ENCODE measurements around the gene PTPRM. TPM values are rescaled to one million over a fixed set of nuclear protein-coding genes. Genes with fewer than 3 reads are reported as not detected.

PTPRM gene
- total RNA-seq, 1 experiment from 2014 or later = 6.2 TPM

DNA sequence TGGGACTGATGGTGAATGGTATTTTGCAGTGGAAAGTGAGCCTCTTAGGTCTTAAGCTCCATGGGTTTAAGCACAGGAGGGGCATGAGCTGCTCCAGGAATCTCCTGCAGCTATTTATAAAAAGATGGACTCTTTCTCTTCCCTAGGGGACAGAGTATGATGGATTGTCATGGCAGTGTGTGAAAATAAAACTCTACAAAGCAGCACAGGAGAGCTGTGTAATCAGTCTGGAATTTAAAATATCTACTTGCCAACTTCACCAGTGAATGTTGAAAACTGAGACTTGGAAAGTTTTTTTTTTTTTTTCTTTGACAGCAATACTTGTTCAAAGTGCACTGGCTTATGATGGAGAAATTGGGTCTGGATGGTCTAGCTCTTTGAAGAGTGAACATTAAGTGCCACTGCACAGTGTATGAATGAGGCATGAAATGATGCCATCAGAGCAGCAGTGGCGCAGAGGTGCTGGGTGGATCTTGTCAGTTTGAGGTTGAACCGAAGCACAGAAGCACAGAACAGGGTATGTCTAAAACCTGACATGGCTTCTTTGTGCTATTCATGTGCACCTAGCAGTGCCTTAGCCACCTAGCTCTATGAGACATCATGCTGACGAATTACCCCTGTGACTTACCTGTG is 245.4 kb downstream of the PTPRM start:
- no peak overlapping the region for H3T11ph ChIP-seq (ENCODE audit: low read length)
- H3K9me3 ChIP-seq (ENCODE audit: control insufficient read depth, low read depth, low read length) = peaks cover 7% of the 10 kb centered on the region
- DNase-seq = no peak
- H2AK5ac ChIP-seq (ENCODE audit: insufficient read length, low read length) = no peak overlapping the region
- H4K20me1 ChIP-seq (ENCODE audit: control insufficient read depth, insufficient read depth, insufficient read length) = no peaks in the 10 kb centered on the region
- Mint-ChIP-seq H3K9me3 (peaks cover 16 to 22% of the 10 kb centered on the region in 2 experiments), H3K27ac (no peak overlapping the region), H3K36me3 (ENCODE audit: insufficient read depth in 1 of 3, low read depth in 3 of 3) (peaks cover 14 to 17% (median 14%) of the 10 kb centered on the region in 3 experiments), H3K4me3 (no peak overlapping the region), H3K4me1 (peaks cover 11 to 15% of the 10 kb centered on the region in 2 experiments), H3K27me3 (ENCODE audit: low read depth) (no peaks in the 10 kb centered on the region)
- TF ChIP-seq, protein P1, sequence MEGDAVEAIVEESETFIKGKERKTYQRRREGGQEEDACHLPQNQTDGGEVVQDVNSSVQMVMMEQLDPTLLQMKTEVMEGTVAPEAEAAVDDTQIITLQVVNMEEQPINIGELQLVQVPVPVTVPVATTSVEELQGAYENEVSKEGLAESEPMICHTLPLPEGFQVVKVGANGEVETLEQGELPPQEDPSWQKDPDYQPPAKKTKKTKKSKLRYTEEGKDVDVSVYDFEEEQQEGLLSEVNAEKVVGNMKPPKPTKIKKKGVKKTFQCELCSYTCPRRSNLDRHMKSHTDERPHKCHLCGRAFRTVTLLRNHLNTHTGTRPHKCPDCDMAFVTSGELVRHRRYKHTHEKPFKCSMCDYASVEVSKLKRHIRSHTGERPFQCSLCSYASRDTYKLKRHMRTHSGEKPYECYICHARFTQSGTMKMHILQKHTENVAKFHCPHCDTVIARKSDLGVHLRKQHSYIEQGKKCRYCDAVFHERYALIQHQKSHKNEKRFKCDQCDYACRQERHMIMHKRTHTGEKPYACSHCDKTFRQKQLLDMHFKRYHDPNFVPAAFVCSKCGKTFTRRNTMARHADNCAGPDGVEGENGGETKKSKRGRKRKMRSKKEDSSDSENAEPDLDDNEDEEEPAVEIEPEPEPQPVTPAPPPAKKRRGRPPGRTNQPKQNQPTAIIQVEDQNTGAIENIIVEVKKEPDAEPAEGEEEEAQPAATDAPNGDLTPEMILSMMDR (conservative IDR thresholded peaks at IDR 0.05) = no peak
- H3K4me1 ChIP-seq (ENCODE audit: insufficient read depth, low read length) = no peaks in the 10 kb centered on the region
- H3K4me2 ChIP-seq (ENCODE audit: insufficient read depth, insufficient read length, low read length) = no peak overlapping the region
- no peak overlapping the region for H2BK120ac ChIP-seq (ENCODE audit: low read depth, low read length, poor library complexity, severe bottlenecking)
- H3K56ac ChIP-seq (ENCODE audit: insufficient read length, low read depth, low read length) = no peak overlapping the region
- H3K27ac ChIP-seq (ENCODE audit: insufficient read length, low read depth, low read length) = no peak overlapping the region
- H3K27me3 ChIP-seq (ENCODE audit: insufficient read depth, low read length) = no peaks in the 10 kb centered on the region; the same call in 1 of the 2 replicates
- H3K14ac ChIP-seq (ENCODE audit: insufficient read depth, low read length) = no peak overlapping the region
- H3K23ac ChIP-seq (ENCODE audit: insufficient read length, low read depth, low read length) = no peak overlapping the region
- no peak overlapping the region for H2BK12ac ChIP-seq (ENCODE audit: insufficient read length, low read depth, low read length)
- H3K4ac ChIP-seq (ENCODE audit: low read depth, low read length) = no peak overlapping the region
- H4K8ac ChIP-seq (replicated peaks; ENCODE audit: insufficient read length, low read depth, low read length) = no peak overlapping the region
- H3K79me1 ChIP-seq (ENCODE audit: insufficient read depth, low read depth, low read length, poor library complexity, severe bottlenecking) = no peaks in the 10 kb centered on the region
- H2BK20ac ChIP-seq (ENCODE audit: low read depth, low read length, poor library complexity, severe bottlenecking) = no peak overlapping the region
- WGBS (ENCODE audit: extremely low coverage, insufficient read length, low lambda C conversion rate) = no CpG with 5 or more reads among the region's 3 CpGs
- H2BK15ac ChIP-seq (ENCODE audit: low read depth, low read length) = no peak overlapping the region
- no peaks in the 10 kb centered on the region for H3K23me2 ChIP-seq (ENCODE audit: insufficient read length, low read depth, low read length, poor library complexity, severe bottlenecking)
- no peak overlapping the region for H4K5ac ChIP-seq (ENCODE audit: insufficient read length, low read depth, low read length)
- no peak overlapping the region for H2BK5ac ChIP-seq (ENCODE audit: insufficient read length, low read length)
- no peak overlapping the region for H2AFZ ChIP-seq (ENCODE audit: low read length)
- no peak overlapping the region for H3K9ac ChIP-seq (ENCODE audit: extremely low read depth, insufficient read length, low read length)
- H3K18ac ChIP-seq (ENCODE audit: insufficient read length, low read depth, low read length) = no peak overlapping the region
- no peaks in the 10 kb centered on the region for H3K79me2 ChIP-seq (ENCODE audit: insufficient read depth, low read length)
- H4K91ac ChIP-seq (ENCODE audit: insufficient read length, low read depth, low read length) = no peak overlapping the region
